B cell (primary cell): ENCODE data around the gene IGF1R.

Source experiments
- CTCF ChIP-seq: fragments of 200-600 bp; IDR thresholded peaks from one replicate; pipeline ENCODE4 v1.8.0; 2022; ENCODE audit warnings: antibody characterized with exemption, mild to moderate bottlenecking
- EZH2 ChIP-seq: IDR thresholded peaks from 2 replicates; pipeline ENCODE4 v1.6.1; 2012; ENCODE audit warnings: borderline replicate concordance, low read depth, mild to moderate bottlenecking, moderate library complexity, low read length; ENCODE audit not compliant: insufficient read depth, poor library complexity, severe bottlenecking

DNA sequence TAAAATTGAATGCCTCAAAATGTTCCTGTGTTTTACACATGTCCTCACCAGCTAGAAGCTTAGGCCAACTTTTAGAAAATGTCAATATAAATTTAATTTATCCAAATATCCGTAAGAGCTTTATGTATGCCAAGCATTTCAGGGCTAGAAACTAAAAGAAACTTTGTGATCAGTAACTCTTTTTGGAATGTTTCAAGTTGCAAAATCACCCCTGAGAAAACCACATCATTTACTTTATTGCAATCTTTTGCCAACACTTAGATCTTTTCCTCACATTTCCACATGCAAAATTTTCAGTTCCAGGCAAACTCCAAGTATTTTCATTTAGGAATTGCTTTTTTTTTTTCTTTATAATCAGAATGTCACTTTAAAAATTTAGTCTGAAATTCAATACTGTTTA is 20.1 kb upstream of the IGF1R start:
- TF ChIP-seq CTCF (no peak), EZH2 (no peak)
